GM12872 (cell line): ENCODE measurements around the gene FOSL1.

Source experiments
- TF ChIP-seq, protein P1 (sequence below): IDR thresholded peaks from 3 replicates; pipeline ENCODE4 v1.5.1; 2011; ENCODE audit warnings: low read depth, mild to moderate bottlenecking, low read length, moderate library complexity; ENCODE audit not compliant: insufficient read depth

FOSL1 gene

DNA sequence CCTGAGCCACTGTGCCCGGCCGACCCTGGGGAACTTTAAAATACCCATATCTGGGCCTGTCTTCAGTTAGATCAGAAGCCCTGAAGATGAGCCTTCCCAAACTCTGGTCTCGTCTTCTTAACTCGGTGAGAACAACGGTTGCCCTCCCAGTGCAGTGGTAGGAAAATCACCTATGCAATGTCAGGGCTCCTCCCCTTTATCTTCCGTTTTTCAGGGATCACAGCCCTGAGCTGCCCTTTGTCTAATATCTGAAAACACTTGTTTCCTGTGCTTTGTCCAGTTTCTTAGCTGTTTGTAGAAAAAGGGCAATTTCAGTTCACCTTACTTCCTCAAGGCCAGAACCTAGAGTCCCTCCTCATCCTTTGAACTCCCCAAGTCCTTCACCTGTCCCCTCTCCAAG, 28.5 kb upstream of the FOSL1 start:
- TF ChIP-seq, protein P1, sequence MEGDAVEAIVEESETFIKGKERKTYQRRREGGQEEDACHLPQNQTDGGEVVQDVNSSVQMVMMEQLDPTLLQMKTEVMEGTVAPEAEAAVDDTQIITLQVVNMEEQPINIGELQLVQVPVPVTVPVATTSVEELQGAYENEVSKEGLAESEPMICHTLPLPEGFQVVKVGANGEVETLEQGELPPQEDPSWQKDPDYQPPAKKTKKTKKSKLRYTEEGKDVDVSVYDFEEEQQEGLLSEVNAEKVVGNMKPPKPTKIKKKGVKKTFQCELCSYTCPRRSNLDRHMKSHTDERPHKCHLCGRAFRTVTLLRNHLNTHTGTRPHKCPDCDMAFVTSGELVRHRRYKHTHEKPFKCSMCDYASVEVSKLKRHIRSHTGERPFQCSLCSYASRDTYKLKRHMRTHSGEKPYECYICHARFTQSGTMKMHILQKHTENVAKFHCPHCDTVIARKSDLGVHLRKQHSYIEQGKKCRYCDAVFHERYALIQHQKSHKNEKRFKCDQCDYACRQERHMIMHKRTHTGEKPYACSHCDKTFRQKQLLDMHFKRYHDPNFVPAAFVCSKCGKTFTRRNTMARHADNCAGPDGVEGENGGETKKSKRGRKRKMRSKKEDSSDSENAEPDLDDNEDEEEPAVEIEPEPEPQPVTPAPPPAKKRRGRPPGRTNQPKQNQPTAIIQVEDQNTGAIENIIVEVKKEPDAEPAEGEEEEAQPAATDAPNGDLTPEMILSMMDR: no peak

- TF ChIP-seq, protein P1: no peak
Measured at GRCh38 chr11:65927904-65928397, 27.8 kb upstream of the FOSL1 start.

GRCh38 chr11:65925397-65925796, 25.2 kb upstream of the FOSL1 start:
- TF ChIP-seq, protein P1: no peak

- TF ChIP-seq, protein P1: no peak
Measured at GRCh38 chr11:65922565-65922964, 22.4 kb upstream of the FOSL1 start.

GRCh38 chr11:65921876-65922275, 21.7 kb upstream of the FOSL1 start:
- TF ChIP-seq, protein P1: no peak

DNA sequence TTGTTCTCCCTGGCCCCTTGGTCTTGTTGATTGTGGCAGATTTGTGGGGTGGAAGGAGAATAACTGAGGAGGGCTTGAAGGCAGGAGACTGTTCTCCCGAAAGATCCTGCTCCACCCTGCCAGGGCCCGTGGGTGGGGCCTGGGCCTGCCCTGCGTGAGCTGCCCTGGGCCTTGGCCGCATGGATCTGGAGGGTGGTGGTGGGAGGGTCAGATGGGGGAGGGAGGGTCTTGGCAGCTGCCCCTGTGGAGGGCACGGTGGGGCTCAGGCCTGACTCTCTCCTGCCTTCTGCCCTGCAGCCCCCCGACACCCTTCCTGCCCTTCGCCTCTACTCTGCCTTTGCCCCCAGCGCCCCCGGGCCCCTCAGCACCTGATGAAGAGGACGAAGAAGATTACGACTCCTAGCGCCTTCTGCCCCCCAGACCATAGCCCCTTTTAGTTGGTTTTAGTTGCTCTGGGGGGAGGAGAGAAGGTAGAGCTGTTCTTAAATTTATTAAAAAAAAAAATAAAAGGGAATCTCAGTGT, 20.9 kb upstream of the FOSL1 start:
- TF ChIP-seq, protein P1: no peak

- TF ChIP-seq, protein P1: no peak
Measured at GRCh38 chr11:65920372-65920802, 20.2 kb upstream of the FOSL1 start.
